MCF 10A (cell line): ENCODE results near the gene KIF26A. TPM values are rescaled to one million over a fixed set of nuclear protein-coding genes. Genes with fewer than 3 reads are reported as not detected.

ENCODE experiments used
- BruUV-seq: library from RNA; stranded (reverse); fragments of 400-500 nt; replicated peaks from 2 replicates; lab custom pipeline; 2021; lab: Mats Ljungman, UMichigan
- CTCF ChIA-PET: fragments of 300-600 bp; sonication (Branson Sonifier 250); formaldehyde crosslinking; extraction: SDS; loops from one replicate; lab custom pipeline; 2021; ENCODE audit warnings: antibody characterized with exemption, inconsistent platforms; lab: Yijun Ruan, JAX
- POLR2A ChIA-PET: fragments of 300-600, 350-650 bp; sonication (Branson Sonifier 250); formaldehyde crosslinking; extraction: SDS; loops from one replicate; lab custom pipeline; 2020; ENCODE audit warnings: antibody characterized with exemption, inconsistent platforms; lab: Yijun Ruan, JAX
- DNase-seq: peaks from one replicate; pipeline ENCODE4 v3.0.0-alpha.2; 2018; ENCODE audit not compliant: unreplicated experiment
- H3K27ac Mint-ChIP-seq: one replicate; pipeline ENCODE4 v1.8.0; 2022; ENCODE audit warnings: mild to moderate bottlenecking, low read depth, mixed read lengths; ENCODE audit not compliant: unreplicated experiment
- H3K27me3 Mint-ChIP-seq: one replicate; pipeline ENCODE4 v1.8.0; 2022; ENCODE audit warnings: mixed read lengths; ENCODE audit not compliant: insufficient read depth, unreplicated experiment
- H3K36me3 Mint-ChIP-seq: one replicate; pipeline ENCODE4 v1.8.0; 2022; ENCODE audit warnings: mild to moderate bottlenecking, moderate library complexity, mixed read lengths; ENCODE audit not compliant: insufficient read depth, unreplicated experiment
- H3K4me1 Mint-ChIP-seq: one replicate; pipeline ENCODE4 v1.8.0; 2022; ENCODE audit warnings: mixed read lengths; ENCODE audit not compliant: insufficient read depth, unreplicated experiment
- H3K4me3 Mint-ChIP-seq: one replicate; pipeline ENCODE4 v1.8.0; 2022; ENCODE audit warnings: mild to moderate bottlenecking, moderate library complexity, mixed read lengths; ENCODE audit not compliant: unreplicated experiment
- H3K9me3 Mint-ChIP-seq: one replicate; pipeline ENCODE4 v1.8.0; 2022; ENCODE audit warnings: mixed read lengths; ENCODE audit not compliant: unreplicated experiment
- CTCF ChIP-seq: fragments of 200-600 bp; IDR thresholded peaks from one replicate; pipeline ENCODE4 v1.8.0; 2022; ENCODE audit warnings: antibody characterized with exemption, mild to moderate bottlenecking; ENCODE audit not compliant: unreplicated experiment
- intact Hi-C: fragments of 100-400 bp; cut with micrococcal nuclease; formaldehyde crosslinking; loops from 2 replicates; pipeline ENCODE4 v1.14.1; 2022
- total RNA-seq: library from RNA; stranded (reverse); gene quantifications from 2 replicates; pipeline ENCODE4 v1.2.3, GENCODE V29; 2022

The KIF26A gene
- total RNA-seq, 1 experiment from 2014 or later, result 0.26 TPM

- intact Hi-C loops, result no loop called here
- no peaks in the 10 kb centered on the region for H3K36me3 Mint-ChIP-seq
- POLR2A ChIA-PET, result no interaction called here
- DNase-seq, result no peak
- CTCF ChIA-PET, result no interaction called here
- no TSS peak for BruUV-seq
- H3K27me3 Mint-ChIP-seq, result no peaks in the 10 kb centered on the region
- H3K4me3 Mint-ChIP-seq, result no peak overlapping the region
- H3K4me1 Mint-ChIP-seq, result no peaks in the 10 kb centered on the region
- no peak for TF ChIP-seq CTCF
- no peaks in the 10 kb centered on the region for H3K9me3 Mint-ChIP-seq
- H3K27ac Mint-ChIP-seq, result no peak overlapping the region
Measured at GRCh38 chr14:104174051-104174450, 35.7 kb downstream of the KIF26A start.

GRCh38 chr14:104175041-104175440, 36.7 kb downstream of the KIF26A start:
- intact Hi-C loops, result no loop called here
- Mint-ChIP-seq H3K4me3 (no peak overlapping the region), H3K36me3 (no peaks in the 10 kb centered on the region), H3K27me3 (no peaks in the 10 kb centered on the region), H3K27ac (no peak overlapping the region), H3K9me3 (no peaks in the 10 kb centered on the region), H3K4me1 (no peaks in the 10 kb centered on the region)
- no peak for TF ChIP-seq CTCF
- BruUV-seq, result no TSS peak
- ChIA-PET POLR2A (no interaction called here), CTCF (no interaction called here)
- DNase-seq, result no peak

DNA sequence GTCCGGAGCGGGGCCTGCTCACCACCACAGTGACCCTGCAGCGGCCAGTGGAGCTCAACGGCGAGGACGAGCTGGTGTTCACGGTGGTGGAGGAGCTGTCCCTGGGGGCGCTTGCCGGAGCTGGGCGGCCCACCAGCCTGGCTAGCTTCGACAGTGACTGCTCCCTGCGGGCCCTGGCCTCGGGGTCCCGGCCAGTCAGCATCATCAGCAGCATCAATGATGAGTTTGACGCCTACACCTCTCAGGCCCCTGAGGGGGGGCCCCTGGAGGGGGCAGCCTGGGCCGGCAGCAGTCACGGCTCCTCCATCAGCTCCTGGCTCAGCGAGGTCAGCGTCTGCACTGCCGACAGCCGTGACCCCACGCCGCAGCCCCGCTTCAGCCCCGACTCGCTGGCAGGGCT, 37.4 kb downstream of the KIF26A start:
- BruUV-seq, result no TSS peak
- TF ChIP-seq CTCF, result no peak
- H3K27ac Mint-ChIP-seq, result no peak overlapping the region
- no peaks in the 10 kb centered on the region for H3K4me1 Mint-ChIP-seq
- H3K27me3 Mint-ChIP-seq, result no peaks in the 10 kb centered on the region
- POLR2A ChIA-PET, result no interaction called here
- no peak overlapping the region for H3K4me3 Mint-ChIP-seq
- no peaks in the 10 kb centered on the region for H3K36me3 Mint-ChIP-seq
- no peak for DNase-seq
- intact Hi-C loops, result no loop called here
- CTCF ChIA-PET, result no interaction called here
- no peaks in the 10 kb centered on the region for H3K9me3 Mint-ChIP-seq

DNA sequence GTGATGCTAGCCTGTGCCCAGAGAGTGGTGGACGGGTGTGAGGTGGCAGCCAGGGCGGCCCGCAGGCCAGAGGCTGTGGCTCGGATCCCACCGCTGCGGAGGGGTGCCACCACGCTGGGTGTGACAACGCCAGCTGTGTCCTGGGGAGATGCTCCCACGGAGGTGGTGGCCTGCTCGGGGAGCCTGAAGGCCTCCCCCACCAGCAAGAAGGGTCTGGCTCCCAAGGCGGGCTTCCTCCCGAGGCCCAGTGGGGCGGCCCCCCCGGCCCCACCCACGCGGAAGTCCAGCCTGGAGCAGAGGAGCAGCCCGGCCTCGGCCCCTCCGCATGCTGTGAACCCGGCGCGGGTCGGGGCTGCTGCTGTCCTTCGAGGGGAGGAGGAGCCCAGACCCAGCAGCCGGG, 38.2 kb downstream of the KIF26A start:
- no TSS peak for BruUV-seq
- Mint-ChIP-seq H3K4me1 (no peaks in the 10 kb centered on the region), H3K36me3 (no peaks in the 10 kb centered on the region), H3K27me3 (no peaks in the 10 kb centered on the region), H3K9me3 (no peaks in the 10 kb centered on the region), H3K4me3 (no peak overlapping the region), H3K27ac (no peak overlapping the region)
- no peak for DNase-seq
- intact Hi-C loops, result no loop called here
- TF ChIP-seq CTCF, result no peak
- POLR2A ChIA-PET, result no interaction called here
- CTCF ChIA-PET, result no interaction called here
